Mesenchymal stem cell (in vitro differentiated cells and primary cell): ENCODE results near the gene GGA1.

ENCODE experiments used
- DNase-seq: peaks from one replicate; pipeline ENCODE4 v3.0.0-alpha.2; 2013
- H2AFZ ChIP-seq: one replicate; pipeline ENCODE4 v1.6.1; 2013; ENCODE audit warnings: low read depth, mild to moderate bottlenecking, control low read depth, inconsistent platforms, low read length, moderate library complexity
- H2AK5ac ChIP-seq: 2 replicates; pipeline ENCODE4 v1.6.1; 2013; ENCODE audit warnings: low read length, moderate library complexity, mild to moderate bottlenecking, inconsistent platforms; ENCODE audit not compliant: severe bottlenecking
- H2BK120ac ChIP-seq: one replicate; pipeline ENCODE4 v1.6.1; 2013; ENCODE audit warnings: low read depth, mild to moderate bottlenecking, inconsistent platforms, low read length, moderate library complexity
- H2BK12ac ChIP-seq, 2 experiments: one replicate each; pipeline ENCODE4 v1.6.1; 2013; ENCODE audit warnings: inconsistent platforms in 2 of 2, low read length in 2 of 2, mild to moderate bottlenecking in 2 of 2, moderate library complexity in 2 of 2, control low read depth in 1 of 2
- H2BK15ac ChIP-seq: one replicate; pipeline ENCODE4 v1.6.1; 2013; ENCODE audit warnings: mild to moderate bottlenecking, low read depth, inconsistent platforms; ENCODE audit not compliant: poor library complexity, severe bottlenecking
- H2BK5ac ChIP-seq: 2 replicates; pipeline ENCODE4 v1.6.1; 2013; ENCODE audit warnings: low read depth, mild to moderate bottlenecking, low read length, control low read depth, inconsistent platforms; ENCODE audit not compliant: poor library complexity, severe bottlenecking
- H3K14ac ChIP-seq, 2 experiments: one replicate each; pipeline ENCODE4 v1.6.1; 2013; ENCODE audit warnings: inconsistent platforms in 2 of 2, low read length in 2 of 2, control low read depth in 1 of 2, mild to moderate bottlenecking in 1 of 2, moderate library complexity in 1 of 2
- H3K18ac ChIP-seq, 2 experiments: one replicate each; pipeline ENCODE4 v1.6.1; 2013; ENCODE audit warnings: inconsistent platforms in 2 of 2, low read length in 2 of 2, control low read depth in 1 of 2, low read depth in 1 of 2, mild to moderate bottlenecking in 1 of 2
- H3K23ac ChIP-seq, 2 experiments: one replicate each; pipeline ENCODE4 v1.6.1; 2013; ENCODE audit warnings: inconsistent platforms in 2 of 2, low read length in 2 of 2, mild to moderate bottlenecking in 2 of 2, moderate library complexity in 2 of 2, control low read depth in 1 of 2
- H3K27ac ChIP-seq: 2 replicates; pipeline ENCODE4 v1.5.1; 2013; ENCODE audit warnings: mild to moderate bottlenecking, moderate library complexity, low read length, control low read depth, inconsistent platforms; ENCODE audit not compliant: poor library complexity, severe bottlenecking
- H3K27me3 ChIP-seq, 2 experiments: 2 replicates each; pipeline versions ENCODE4 v1.6.1 to v1.7.0; 2013; ENCODE audit warnings: low read length in 2 of 2, mild to moderate bottlenecking in 2 of 2, moderate library complexity in 2 of 2, control low read depth in 1 of 2, inconsistent platforms in 1 of 2; ENCODE audit not compliant: control insufficient read depth in 1 of 2, insufficient read depth in 1 of 2
- H3K36me3 ChIP-seq, 2 experiments: 2 replicates each; pipeline versions ENCODE4 v1.6.1 to v1.7.0; 2013; ENCODE audit warnings: low read length in 2 of 2, control low read depth in 1 of 2, inconsistent platforms in 1 of 2, low read depth in 1 of 2, mild to moderate bottlenecking in 1 of 2; ENCODE audit not compliant: insufficient read depth in 2 of 2, control insufficient read depth in 1 of 2
- H3K4ac ChIP-seq, 2 experiments: one replicate each; pipeline ENCODE4 v1.6.1; 2013; ENCODE audit warnings: inconsistent platforms in 2 of 2, low read length in 2 of 2, mild to moderate bottlenecking in 2 of 2, moderate library complexity in 2 of 2, control low read depth in 1 of 2, low read depth in 1 of 2
- H3K4me1 ChIP-seq: 2 replicates; pipeline ENCODE4 v1.6.1; 2013; ENCODE audit warnings: low read depth, low read length, control low read depth; ENCODE audit not compliant: control insufficient read depth, insufficient read depth
- H3K4me2 ChIP-seq: 2 replicates; pipeline ENCODE4 v1.6.1; 2013; ENCODE audit warnings: low read length, mild to moderate bottlenecking, inconsistent platforms; ENCODE audit not compliant: poor library complexity, severe bottlenecking
- H3K4me3 ChIP-seq, 2 experiments: 2 replicates each; pipeline versions ENCODE4 v1.5.1 to v1.7.0; 2013; ENCODE audit warnings: low read length in 2 of 2, mild to moderate bottlenecking in 2 of 2, control low read depth in 1 of 2, low read depth in 1 of 2; ENCODE audit not compliant: insufficient read depth in 1 of 2
- H3K79me1 ChIP-seq: replicated peaks from 2 replicates; pipeline ENCODE4 v1.6.1; 2013; ENCODE audit warnings: mild to moderate bottlenecking, control low read depth, low read length, inconsistent platforms; ENCODE audit not compliant: poor library complexity, severe bottlenecking
- H3K9ac ChIP-seq: 2 replicates; pipeline ENCODE4 v1.7.0; 2013; ENCODE audit warnings: mild to moderate bottlenecking, low read length, moderate library complexity
- H3K9me3 ChIP-seq: 2 replicates; pipeline ENCODE4 v1.7.0; 2013; ENCODE audit warnings: mild to moderate bottlenecking, low read length; ENCODE audit not compliant: control insufficient read depth
- H4K8ac ChIP-seq: one replicate; pipeline ENCODE4 v1.6.1; 2013; ENCODE audit warnings: inconsistent platforms, mild to moderate bottlenecking, low read length, moderate library complexity
- H4K91ac ChIP-seq: one replicate; pipeline ENCODE4 v1.6.1; 2013; ENCODE audit warnings: mild to moderate bottlenecking, low read length, inconsistent platforms
- WGBS: methylation state at CpG from one replicate; pipeline ENCODE4 v1.1.7; 2013; ENCODE audit warnings: mixed read lengths; 5-methylcytosine and 5-hydroxymethylcytosine counted together

The GGA1 gene

GRCh38 chr22:37663521-37664140 is 55.0 kb downstream of the GGA1 start:
- no peak overlapping the region for H3K27ac ChIP-seq
- H2BK120ac ChIP-seq = no peak overlapping the region
- H3K23ac ChIP-seq = no peak overlapping the region
- H3K4me2 ChIP-seq = no peak overlapping the region
- H3K18ac ChIP-seq = peak overlapping the region in 1 of 2 experiments; percentile 19
- no peak overlapping the region for H3K9ac ChIP-seq
- no peak overlapping the region for H4K91ac ChIP-seq
- H2BK12ac ChIP-seq = no peak overlapping the region
- DNase-seq = no peak
- H2AK5ac ChIP-seq = no peak overlapping the region
- no peaks in the 10 kb centered on the region for H3K27me3 ChIP-seq
- no peak overlapping the region for H2BK5ac ChIP-seq
- H3K36me3 ChIP-seq = peaks cover 11 to 32% of the 10 kb centered on the region in 2 experiments
- H4K8ac ChIP-seq = no peak overlapping the region
- no peak overlapping the region for H3K4me3 ChIP-seq
- 88% methylated on average over 16 of the region's 16 CpGs for WGBS
- H2AFZ ChIP-seq = no peak overlapping the region
- H3K79me1 ChIP-seq = peaks cover 39% of the 10 kb centered on the region
- H3K9me3 ChIP-seq = no peaks in the 10 kb centered on the region
- no peak overlapping the region for H3K4ac ChIP-seq
- peaks cover 32% of the 10 kb centered on the region for H3K4me1 ChIP-seq
- no peak overlapping the region for H2BK15ac ChIP-seq
- H3K14ac ChIP-seq = no peak overlapping the region

GRCh38 chr22:37664249-37665101 is 55.8 kb downstream of the GGA1 start:
- H2BK15ac ChIP-seq = no peak overlapping the region

GRCh38 chr22:37665487-37665886 is 56.9 kb downstream of the GGA1 start:
- Histone ChIP-seq H3K27ac (no peak overlapping the region), H2AK5ac (no peak overlapping the region), H2BK120ac (no peak overlapping the region), H3K4me2 (no peak overlapping the region), H3K36me3 (peaks cover 11 to 29% of the 10 kb centered on the region in 2 experiments), H3K23ac (no peak overlapping the region), H3K4ac (no peak overlapping the region), H3K18ac (no peak overlapping the region), H2AFZ (no peak overlapping the region), H4K91ac (no peak overlapping the region), H2BK12ac (no peak overlapping the region), H4K8ac (no peak overlapping the region), H3K14ac (no peak overlapping the region), H3K9ac (no peak overlapping the region), H3K4me3 (no peak overlapping the region), H3K4me1 (peaks cover 18% of the 10 kb centered on the region), H3K27me3 (no peaks in the 10 kb centered on the region), H2BK15ac (no peak overlapping the region), H3K79me1 (peaks cover 32% of the 10 kb centered on the region), H2BK5ac (no peak overlapping the region), H3K9me3 (no peaks in the 10 kb centered on the region)
- 98% methylated on average over 24 of the region's 24 CpGs for WGBS
- DNase-seq = no peak

More at GRCh38 chr22:37664249-37665101, 55.8 kb downstream of the GGA1 start:
- H3K4me3 ChIP-seq = no peak overlapping the region
- 89% methylated on average over 16 of the region's 16 CpGs for WGBS
- H3K9me3 ChIP-seq = no peaks in the 10 kb centered on the region
- H3K4me2 ChIP-seq = no peak overlapping the region
- H3K18ac ChIP-seq = no peak overlapping the region
- H3K4ac ChIP-seq = no peak overlapping the region
- no peak overlapping the region for H3K14ac ChIP-seq
- H3K79me1 ChIP-seq = peaks cover 36% of the 10 kb centered on the region
- no peak overlapping the region for H4K91ac ChIP-seq
- no peaks in the 10 kb centered on the region for H3K27me3 ChIP-seq
- no peak overlapping the region for H2AK5ac ChIP-seq
- H4K8ac ChIP-seq = no peak overlapping the region
- no peak overlapping the region for H2BK12ac ChIP-seq
- no peak overlapping the region for H2BK120ac ChIP-seq
- H3K23ac ChIP-seq = no peak overlapping the region
- H3K9ac ChIP-seq = no peak overlapping the region
- H3K4me1 ChIP-seq = peaks cover 28% of the 10 kb centered on the region
- DNase-seq = no peak
- peaks cover 11 to 32% of the 10 kb centered on the region in 2 experiments for H3K36me3 ChIP-seq
- no peak overlapping the region for H2AFZ ChIP-seq
- no peak overlapping the region for H2BK5ac ChIP-seq
- no peak overlapping the region for H3K27ac ChIP-seq

GRCh38 chr22:37669586-37669985 is 61.0 kb downstream of the GGA1 start:
- H2BK15ac ChIP-seq = no peak overlapping the region
- H3K9me3 ChIP-seq = no peaks in the 10 kb centered on the region
- peaks cover 11 to 26% of the 10 kb centered on the region in 2 experiments for H3K36me3 ChIP-seq
- WGBS = 75% methylated on average over 5 of the region's 6 CpGs
- no peak overlapping the region for H3K4ac ChIP-seq
- no peak overlapping the region for H3K27ac ChIP-seq
- no peak overlapping the region for H2AFZ ChIP-seq
- no peak overlapping the region for H4K8ac ChIP-seq
- no peak overlapping the region for H3K4me3 ChIP-seq
- H3K4me2 ChIP-seq = no peak overlapping the region
- no peak overlapping the region for H2BK5ac ChIP-seq
- DNase-seq = peak; percentile 76
- H2BK120ac ChIP-seq = no peak overlapping the region
- peaks cover 7% of the 10 kb centered on the region for H3K4me1 ChIP-seq
- H3K14ac ChIP-seq = no peak overlapping the region
- no peak overlapping the region for H3K23ac ChIP-seq
- no peak overlapping the region for H3K18ac ChIP-seq
- peaks cover 26% of the 10 kb centered on the region for H3K79me1 ChIP-seq
- no peak overlapping the region for H4K91ac ChIP-seq
- H2AK5ac ChIP-seq = no peak overlapping the region
- H3K9ac ChIP-seq = no peak overlapping the region
- H2BK12ac ChIP-seq = no peak overlapping the region
- H3K27me3 ChIP-seq = no peaks in the 10 kb centered on the region
